ENCODE measurements around the gene HCN2. TPM values are rescaled to one million over a fixed set of nuclear protein-coding genes. Genes with fewer than 3 reads are reported as not detected.

Gene HCN2
- polyA plus RNA-seq, 4 donors, result 0.19 to 0.58 TPM; not detected in 2

- FAIRE-seq (no peak), DNase-seq (no peak)
- H3K4me1 ChIP-seq (ENCODE audit: control insufficient read depth in 3 of 3, insufficient read depth in 2 of 3, low read depth in 1 of 3, low read length in 2 of 3), result no peaks in the 10 kb centered on the region
- WGBS, 3 donors, result 74 to 75% (median 74%) methylated on average over 30 to 52 of the region's 52 CpGs
- H3K27me3 ChIP-seq (ENCODE audit: control insufficient read depth in 3 of 3, insufficient read depth in 3 of 3, low read length in 3 of 3), result peaks cover 0 to 2% (median 0%) of the 10 kb centered on the region in 3 donors
- no peak overlapping the region for H3K4me3 ChIP-seq (ENCODE audit: low read depth in 1 of 3, low read length in 3 of 3)
- H3K9me3 ChIP-seq (ENCODE audit: control insufficient read depth in 2 of 2, insufficient read depth in 1 of 2, low read depth in 1 of 2, low read length in 1 of 2), result no peaks in the 10 kb centered on the region
- H3K36me3 ChIP-seq (ENCODE audit: control insufficient read depth in 3 of 3, insufficient read depth in 2 of 3, low read depth in 1 of 3, low read length in 3 of 3), result no peaks in the 10 kb centered on the region
- no peak overlapping the region for H3K27ac ChIP-seq (ENCODE audit: low read depth in 1 of 3, low read length in 2 of 3)
Measured at GRCh38 chr19:548886-549830, 40.5 kb upstream of the HCN2 start.

DNA sequence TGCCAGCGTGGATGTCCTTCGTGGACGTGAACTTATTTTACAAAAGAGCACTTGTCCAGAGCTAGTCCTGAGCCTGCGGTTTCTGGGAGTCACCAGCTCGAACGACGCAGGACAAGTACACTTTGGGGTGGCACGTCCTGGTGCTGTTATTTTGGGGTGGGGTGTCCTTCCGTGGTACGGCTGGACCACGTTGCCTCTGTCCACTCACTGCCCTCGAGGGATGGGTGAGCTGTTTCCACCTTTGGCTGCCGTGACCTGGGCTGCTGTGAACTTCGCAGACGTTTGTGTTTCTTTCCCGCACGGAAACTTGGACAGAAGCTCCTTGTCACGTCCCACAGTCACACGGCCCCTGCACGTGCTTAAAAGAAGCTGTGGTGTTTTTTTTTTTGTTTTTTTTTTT is 34.9 kb upstream of the HCN2 start:
- Histone ChIP-seq H3K4me1 (ENCODE audit: control insufficient read depth in 3 of 3, insufficient read depth in 2 of 3, low read depth in 1 of 3, low read length in 2 of 3) (no peaks in the 10 kb centered on the region), H3K27me3 (ENCODE audit: control insufficient read depth in 3 of 3, insufficient read depth in 3 of 3, low read length in 3 of 3) (no peaks in the 10 kb centered on the region), H3K27ac (ENCODE audit: low read depth in 1 of 3, low read length in 2 of 3) (no peak overlapping the region), H3K4me3 (ENCODE audit: low read depth in 1 of 3, low read length in 3 of 3) (no peak overlapping the region), H3K9me3 (ENCODE audit: control insufficient read depth in 2 of 2, insufficient read depth in 1 of 2, low read depth in 1 of 2, low read length in 1 of 2) (no peaks in the 10 kb centered on the region), H3K36me3 (ENCODE audit: control insufficient read depth in 3 of 3, insufficient read depth in 2 of 3, low read depth in 1 of 3, low read length in 3 of 3) (no peaks in the 10 kb centered on the region)
- WGBS, 3 donors, result 73 to 80% (median 76%) methylated on average over 20 of the region's 20 CpGs
- no peak for FAIRE-seq
- DNase-seq, result no peak

- FAIRE-seq, result no peak
Measured at GRCh38 chr19:555474-555808, 34.2 kb upstream of the HCN2 start.

GRCh38 chr19:556611-557382 is 32.9 kb upstream of the HCN2 start:
- H3K27ac ChIP-seq (ENCODE audit: low read depth in 1 of 3, low read length in 2 of 3), result no peak overlapping the region
- no peak for FAIRE-seq

More at GRCh38 chr19:555474-555808, 34.2 kb upstream of the HCN2 start:
- Histone ChIP-seq H3K4me3 (ENCODE audit: low read depth in 1 of 3, low read length in 3 of 3) (no peak overlapping the region), H3K27ac (ENCODE audit: low read depth in 1 of 3, low read length in 2 of 3) (no peak overlapping the region), H3K36me3 (ENCODE audit: control insufficient read depth in 3 of 3, insufficient read depth in 2 of 3, low read depth in 1 of 3, low read length in 3 of 3) (no peaks in the 10 kb centered on the region), H3K9me3 (ENCODE audit: control insufficient read depth in 2 of 2, insufficient read depth in 1 of 2, low read depth in 1 of 2, low read length in 1 of 2) (no peaks in the 10 kb centered on the region), H3K4me1 (ENCODE audit: control insufficient read depth in 3 of 3, insufficient read depth in 2 of 3, low read depth in 1 of 3, low read length in 2 of 3) (no peaks in the 10 kb centered on the region), H3K27me3 (ENCODE audit: control insufficient read depth in 3 of 3, insufficient read depth in 3 of 3, low read length in 3 of 3) (no peaks in the 10 kb centered on the region)
- DNase-seq, result no peak
- 83 to 92% (median 89%) methylated on average over 12 to 14 of the region's 14 CpGs for WGBS, 3 donors

DNA sequence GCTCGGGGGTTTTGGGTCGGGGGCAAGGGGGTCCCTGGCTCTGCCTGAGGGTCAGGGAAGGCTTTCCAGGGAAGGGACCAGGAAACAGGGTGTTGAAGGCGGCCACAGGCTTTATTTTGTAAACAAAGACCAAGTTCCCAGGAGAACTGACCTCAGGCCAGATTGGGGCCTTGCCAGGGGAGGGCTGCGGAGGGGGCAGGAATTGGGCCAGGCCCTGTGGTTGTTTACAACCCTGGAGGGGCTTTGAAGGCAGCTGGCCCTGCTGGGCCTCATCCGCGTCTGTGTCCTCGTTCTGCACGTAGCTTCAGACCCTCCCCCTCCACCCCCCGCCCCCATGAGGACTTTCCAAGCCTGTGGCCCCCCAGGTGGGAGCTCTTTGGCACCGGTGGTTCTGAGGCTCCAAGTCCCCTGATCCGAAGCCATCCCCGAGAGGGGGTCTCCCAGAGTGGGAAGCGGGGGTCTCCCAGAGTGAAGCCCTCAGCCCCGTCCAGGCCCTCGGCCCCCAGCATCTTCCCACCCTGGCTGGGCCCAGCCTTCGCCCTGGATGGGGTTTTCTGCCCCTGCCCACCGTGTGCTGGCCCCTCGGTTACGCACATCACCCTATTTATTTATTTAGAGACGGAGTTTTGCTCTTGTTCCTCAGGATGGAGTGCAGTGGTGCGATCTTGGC is 30.8 kb upstream of the HCN2 start:
- Histone ChIP-seq H3K4me3 (ENCODE audit: low read depth in 1 of 3, low read length in 3 of 3) (no peak overlapping the region), H3K9me3 (ENCODE audit: control insufficient read depth in 2 of 2, insufficient read depth in 1 of 2, low read depth in 1 of 2, low read length in 1 of 2) (no peaks in the 10 kb centered on the region), H3K4me1 (ENCODE audit: control insufficient read depth in 3 of 3, insufficient read depth in 2 of 3, low read depth in 1 of 3, low read length in 2 of 3) (no peaks in the 10 kb centered on the region), H3K36me3 (ENCODE audit: control insufficient read depth in 3 of 3, insufficient read depth in 2 of 3, low read depth in 1 of 3, low read length in 3 of 3) (no peaks in the 10 kb centered on the region), H3K27me3 (ENCODE audit: control insufficient read depth in 3 of 3, insufficient read depth in 3 of 3, low read length in 3 of 3) (no peaks in the 10 kb centered on the region), H3K27ac (ENCODE audit: low read depth in 1 of 3, low read length in 2 of 3) (peak overlapping the region in 1 of 3 donors; percentile 58)
- no peak for DNase-seq
- no peak for FAIRE-seq
- WGBS, 3 donors, result 51 to 58% (median 54%) methylated on average over 20 to 21 of the region's 21 CpGs

More at GRCh38 chr19:556611-557382, 32.9 kb upstream of the HCN2 start:
- Histone ChIP-seq H3K36me3 (ENCODE audit: control insufficient read depth in 3 of 3, insufficient read depth in 2 of 3, low read depth in 1 of 3, low read length in 3 of 3) (no peaks in the 10 kb centered on the region), H3K4me3 (ENCODE audit: low read depth in 1 of 3, low read length in 3 of 3) (no peak overlapping the region), H3K9me3 (ENCODE audit: control insufficient read depth in 2 of 2, insufficient read depth in 1 of 2, low read depth in 1 of 2, low read length in 1 of 2) (no peaks in the 10 kb centered on the region), H3K4me1 (ENCODE audit: control insufficient read depth in 3 of 3, insufficient read depth in 2 of 3, low read depth in 1 of 3, low read length in 2 of 3) (no peaks in the 10 kb centered on the region), H3K27me3 (ENCODE audit: control insufficient read depth in 3 of 3, insufficient read depth in 3 of 3, low read length in 3 of 3) (no peaks in the 10 kb centered on the region)
- DNase-seq, result no peak
- WGBS, 3 donors, result 67 to 82% (median 71%) methylated on average over 30 to 31 of the region's 31 CpGs

- no peak overlapping the region for H3K27ac ChIP-seq (ENCODE audit: low read depth in 1 of 3, low read length in 2 of 3)
- 74 to 84% (median 83%) methylated on average over 12 of the region's 12 CpGs for WGBS, 3 donors
- FAIRE-seq, result no peak
- no peaks in the 10 kb centered on the region for H3K36me3 ChIP-seq (ENCODE audit: control insufficient read depth in 3 of 3, insufficient read depth in 2 of 3, low read depth in 1 of 3, low read length in 3 of 3)
- H3K9me3 ChIP-seq (ENCODE audit: control insufficient read depth in 2 of 2, insufficient read depth in 1 of 2, low read depth in 1 of 2, low read length in 1 of 2), result no peaks in the 10 kb centered on the region
- H3K4me1 ChIP-seq (ENCODE audit: control insufficient read depth in 3 of 3, insufficient read depth in 2 of 3, low read depth in 1 of 3, low read length in 2 of 3), result no peaks in the 10 kb centered on the region
- H3K4me3 ChIP-seq (ENCODE audit: low read depth in 1 of 3, low read length in 3 of 3), result no peak overlapping the region
- H3K27me3 ChIP-seq (ENCODE audit: control insufficient read depth in 3 of 3, insufficient read depth in 3 of 3, low read length in 3 of 3), result no peaks in the 10 kb centered on the region
- DNase-seq, result no peak
Measured at GRCh38 chr19:560121-560520, 29.6 kb upstream of the HCN2 start.

GRCh38 chr19:566403-566802 is 23.3 kb upstream of the HCN2 start:
- DNase-seq (no peak), FAIRE-seq (no peak)
- H3K27ac ChIP-seq (ENCODE audit: low read depth in 1 of 3, low read length in 2 of 3), result no peak overlapping the region

DNA sequence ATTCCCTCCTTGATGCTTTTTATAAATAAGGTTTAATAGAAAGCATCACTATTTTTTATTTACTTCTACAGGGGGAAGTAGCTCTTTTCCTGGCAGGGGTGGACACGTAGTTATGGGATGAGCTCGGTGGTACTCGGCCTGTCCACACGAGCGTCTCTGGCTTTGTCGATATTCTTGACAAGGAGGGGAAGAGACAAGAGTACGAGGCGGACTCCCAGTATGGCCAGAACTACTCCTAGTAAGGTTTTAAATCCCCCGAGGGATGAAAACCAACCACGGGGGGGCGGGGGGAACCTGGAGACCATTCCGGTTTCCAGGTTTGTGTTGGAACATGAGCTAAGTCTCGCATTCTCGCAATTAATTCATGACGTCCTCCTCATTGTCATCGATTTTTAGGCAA is 22.8 kb upstream of the HCN2 start:
- Histone ChIP-seq H3K4me1 (ENCODE audit: control insufficient read depth in 3 of 3, insufficient read depth in 2 of 3, low read depth in 1 of 3, low read length in 2 of 3) (peaks cover 0 to 3% (median 0%) of the 10 kb centered on the region in 3 donors), H3K36me3 (ENCODE audit: control insufficient read depth in 3 of 3, insufficient read depth in 2 of 3, low read depth in 1 of 3, low read length in 3 of 3) (peaks cover 0 to 7% (median 0%) of the 10 kb centered on the region in 3 donors), H3K9me3 (ENCODE audit: control insufficient read depth in 2 of 2, insufficient read depth in 1 of 2, low read depth in 1 of 2, low read length in 1 of 2) (peaks cover 0 to 4% of the 10 kb centered on the region in 2 donors), H3K4me3 (ENCODE audit: low read depth in 1 of 3, low read length in 3 of 3) (no peak overlapping the region), H3K27me3 (ENCODE audit: control insufficient read depth in 3 of 3, insufficient read depth in 3 of 3, low read length in 3 of 3) (no peaks in the 10 kb centered on the region), H3K27ac (ENCODE audit: low read depth in 1 of 3, low read length in 2 of 3) (no peak overlapping the region)
- FAIRE-seq (no peak), DNase-seq (no peak)
- WGBS, 3 donors, result 76 to 90% (median 83%) methylated on average over 12 to 16 of the region's 16 CpGs

More at GRCh38 chr19:566403-566802, 23.3 kb upstream of the HCN2 start:
- peaks cover 0 to 4% of the 10 kb centered on the region in 2 donors for H3K9me3 ChIP-seq (ENCODE audit: control insufficient read depth in 2 of 2, insufficient read depth in 1 of 2, low read depth in 1 of 2, low read length in 1 of 2)
- WGBS, 3 donors, result 73 to 93% (median 78%) methylated on average over 17 to 19 of the region's 19 CpGs
- H3K4me1 ChIP-seq (ENCODE audit: control insufficient read depth in 3 of 3, insufficient read depth in 2 of 3, low read depth in 1 of 3, low read length in 2 of 3), result peaks cover 0 to 3% (median 0%) of the 10 kb centered on the region in 3 donors
- peaks cover 0 to 7% (median 0%) of the 10 kb centered on the region in 3 donors for H3K36me3 ChIP-seq (ENCODE audit: control insufficient read depth in 3 of 3, insufficient read depth in 2 of 3, low read depth in 1 of 3, low read length in 3 of 3)
- H3K4me3 ChIP-seq (ENCODE audit: low read depth in 1 of 3, low read length in 3 of 3), result no peak overlapping the region
- H3K27me3 ChIP-seq (ENCODE audit: control insufficient read depth in 3 of 3, insufficient read depth in 3 of 3, low read length in 3 of 3), result no peaks in the 10 kb centered on the region
